Measurements from ENCODE around the gene MNAT1. TPM values are rescaled to one million over a fixed set of nuclear protein-coding genes. Genes with fewer than 3 reads are reported as not detected.

MNAT1 gene
- 37.0 TPM for polyA plus RNA-seq (2013, experiment 1 of 2)
- polyA plus RNA-seq (2013, experiment 2 of 2): 45.8 TPM

GRCh38 chr14:60734465-60735242 is at the start of gene MNAT1:
Gene MNAT1 (plus strand): TSS chr14:60734761. CDS start chr14:60734863, 102 bp downstream.
- 3% methylated on average over 33 of the region's 33 CpGs for WGBS
- Histone ChIP-seq H3K27me3 (ENCODE audit: insufficient read depth, low read length) (peaks cover 6% of the 10 kb centered on the region; the same call in 1 of the 2 replicates), H3K9me3 (ENCODE audit: insufficient read depth, low read depth, low read length) (no peaks in the 10 kb centered on the region), H3K4me1 (ENCODE audit: insufficient read depth, low read length) (peaks cover 16% of the 10 kb centered on the region), H3K9ac (ENCODE audit: low read depth, low read length) (peak within 1 kb of the TSS; percentile 90), H3K4me3 (ENCODE audit: low read length) (peak within 1 kb of the TSS; percentile 96), H3K27ac (ENCODE audit: low read depth, low read length) (peak within 1 kb of the TSS; percentile 8; the same call in 1 of the 2 replicates), H3K36me3 (ENCODE audit: insufficient read depth, low read length) (no peaks in the 10 kb centered on the region)

- Histone ChIP-seq H3K9ac (ENCODE audit: low read depth, low read length) (no peak overlapping the region), H3K36me3 (ENCODE audit: insufficient read depth, low read length) (no peaks in the 10 kb centered on the region), H3K27me3 (ENCODE audit: insufficient read depth, low read length) (no peaks in the 10 kb centered on the region), H3K4me1 (ENCODE audit: insufficient read depth, low read length) (no peaks in the 10 kb centered on the region), H3K4me3 (ENCODE audit: low read length) (no peak overlapping the region), H3K27ac (ENCODE audit: low read depth, low read length) (no peak overlapping the region), H3K9me3 (ENCODE audit: insufficient read depth, low read depth, low read length) (no peaks in the 10 kb centered on the region)
Observed at GRCh38 chr14:60686865-60687264, 47.7 kb upstream of the MNAT1 start.

GRCh38 chr14:60691383-60692113 is 43.0 kb upstream of the MNAT1 start:
- WGBS: 93% methylated on average over 3 of the region's 3 CpGs
- H3K27me3 ChIP-seq (ENCODE audit: insufficient read depth, low read length): no peaks in the 10 kb centered on the region
- no peaks in the 10 kb centered on the region for H3K4me1 ChIP-seq (ENCODE audit: insufficient read depth, low read length)
- no peak overlapping the region for H3K4me3 ChIP-seq (ENCODE audit: low read length)
- no peaks in the 10 kb centered on the region for H3K9me3 ChIP-seq (ENCODE audit: insufficient read depth, low read depth, low read length)
- no peak overlapping the region for H3K9ac ChIP-seq (ENCODE audit: low read depth, low read length)
- no peak overlapping the region for H3K27ac ChIP-seq (ENCODE audit: low read depth, low read length)
- no peaks in the 10 kb centered on the region for H3K36me3 ChIP-seq (ENCODE audit: insufficient read depth, low read length)

GRCh38 chr14:60695327-60695726 is 39.2 kb upstream of the MNAT1 start:
- H3K27me3 ChIP-seq (ENCODE audit: insufficient read depth, low read length): no peaks in the 10 kb centered on the region
- no peak overlapping the region for H3K27ac ChIP-seq (ENCODE audit: low read depth, low read length)
- no peaks in the 10 kb centered on the region for H3K36me3 ChIP-seq (ENCODE audit: insufficient read depth, low read length)
- no peak overlapping the region for H3K4me3 ChIP-seq (ENCODE audit: low read length)
- H3K4me1 ChIP-seq (ENCODE audit: insufficient read depth, low read length): no peaks in the 10 kb centered on the region
- WGBS: 96% methylated on average over 4 of the region's 4 CpGs
- H3K9me3 ChIP-seq (ENCODE audit: insufficient read depth, low read depth, low read length): peaks cover 6% of the 10 kb centered on the region; the same call in 1 of the 2 replicates
- no peak overlapping the region for H3K9ac ChIP-seq (ENCODE audit: low read depth, low read length)

GRCh38 chr14:60700598-60700997 is 34.0 kb upstream of the MNAT1 start:
- H3K27me3 ChIP-seq (ENCODE audit: insufficient read depth, low read length): no peaks in the 10 kb centered on the region
- 93% methylated on average over 3 of the region's 3 CpGs for WGBS

GRCh38 chr14:60705100-60705499 is 29.5 kb upstream of the MNAT1 start:
- no peak overlapping the region for H3K27ac ChIP-seq (ENCODE audit: low read depth, low read length)
- H3K4me1 ChIP-seq (ENCODE audit: insufficient read depth, low read length): peaks cover 1% of the 10 kb centered on the region; the same call in 1 of the 2 replicates
- H3K36me3 ChIP-seq (ENCODE audit: insufficient read depth, low read length): no peaks in the 10 kb centered on the region
- peaks cover 2% of the 10 kb centered on the region; the same call in 1 of the 2 replicates for H3K9me3 ChIP-seq (ENCODE audit: insufficient read depth, low read depth, low read length)
- H3K4me3 ChIP-seq (ENCODE audit: low read length): no peak overlapping the region
- H3K9ac ChIP-seq (ENCODE audit: low read depth, low read length): no peak overlapping the region
- no peaks in the 10 kb centered on the region for H3K27me3 ChIP-seq (ENCODE audit: insufficient read depth, low read length)

More at GRCh38 chr14:60700598-60700997, 34.0 kb upstream of the MNAT1 start:
- no peak overlapping the region for H3K9ac ChIP-seq (ENCODE audit: low read depth, low read length)
- no peaks in the 10 kb centered on the region for H3K36me3 ChIP-seq (ENCODE audit: insufficient read depth, low read length)
- no peak overlapping the region for H3K4me3 ChIP-seq (ENCODE audit: low read length)
- no peak overlapping the region for H3K27ac ChIP-seq (ENCODE audit: low read depth, low read length)
- H3K4me1 ChIP-seq (ENCODE audit: insufficient read depth, low read length): no peaks in the 10 kb centered on the region
- peaks cover 6% of the 10 kb centered on the region; the same call in 1 of the 2 replicates for H3K9me3 ChIP-seq (ENCODE audit: insufficient read depth, low read depth, low read length)

- H3K4me3 ChIP-seq (ENCODE audit: low read length): no peak overlapping the region
- no peak overlapping the region for H3K9ac ChIP-seq (ENCODE audit: low read depth, low read length)
- WGBS: 96% methylated on average over 3 of the region's 3 CpGs
- H3K9me3 ChIP-seq (ENCODE audit: insufficient read depth, low read depth, low read length): no peaks in the 10 kb centered on the region
- peaks cover 12% of the 10 kb centered on the region for H3K36me3 ChIP-seq (ENCODE audit: insufficient read depth, low read length)
- H3K4me1 ChIP-seq (ENCODE audit: insufficient read depth, low read length): peaks cover 8% of the 10 kb centered on the region; the same call in 1 of the 2 replicates
- H3K27me3 ChIP-seq (ENCODE audit: insufficient read depth, low read length): no peaks in the 10 kb centered on the region
- no peak overlapping the region for H3K27ac ChIP-seq (ENCODE audit: low read depth, low read length)
Observed at GRCh38 chr14:60707858-60708257, 26.7 kb upstream of the MNAT1 start.

- Histone ChIP-seq H3K36me3 (ENCODE audit: insufficient read depth, low read length) (peaks cover 36% of the 10 kb centered on the region), H3K27me3 (ENCODE audit: insufficient read depth, low read length) (no peaks in the 10 kb centered on the region), H3K9ac (ENCODE audit: low read depth, low read length) (no peak overlapping the region), H3K9me3 (ENCODE audit: insufficient read depth, low read depth, low read length) (no peaks in the 10 kb centered on the region), H3K4me3 (ENCODE audit: low read length) (no peak overlapping the region), H3K27ac (ENCODE audit: low read depth, low read length) (peak overlapping the region; percentile 26; the same call in 1 of the 2 replicates), H3K4me1 (ENCODE audit: insufficient read depth, low read length) (peaks cover 8% of the 10 kb centered on the region; the same call in 1 of the 2 replicates)
Observed at GRCh38 chr14:60710494-60710893, 24.1 kb upstream of the MNAT1 start.

GRCh38 chr14:60713513-60713912 is 21.0 kb upstream of the MNAT1 start:
- Histone ChIP-seq H3K27ac (ENCODE audit: low read depth, low read length) (no peak overlapping the region), H3K36me3 (ENCODE audit: insufficient read depth, low read length) (peaks cover 58% of the 10 kb centered on the region), H3K4me3 (ENCODE audit: low read length) (no peak overlapping the region), H3K9ac (ENCODE audit: low read depth, low read length) (no peak overlapping the region), H3K27me3 (ENCODE audit: insufficient read depth, low read length) (no peaks in the 10 kb centered on the region), H3K4me1 (ENCODE audit: insufficient read depth, low read length) (peaks cover 8% of the 10 kb centered on the region; the same call in 1 of the 2 replicates), H3K9me3 (ENCODE audit: insufficient read depth, low read depth, low read length) (no peaks in the 10 kb centered on the region)
- 95% methylated on average over 6 of the region's 6 CpGs for WGBS

GRCh38 chr14:60720391-60720790 is 14.2 kb upstream of the MNAT1 start:
- Histone ChIP-seq H3K4me3 (ENCODE audit: low read length) (peak overlapping the region; percentile 88), H3K36me3 (ENCODE audit: insufficient read depth, low read length) (peaks cover 41% of the 10 kb centered on the region), H3K4me1 (ENCODE audit: insufficient read depth, low read length) (peaks cover 21% of the 10 kb centered on the region), H3K9ac (ENCODE audit: low read depth, low read length) (no peak overlapping the region), H3K27me3 (ENCODE audit: insufficient read depth, low read length) (no peaks in the 10 kb centered on the region), H3K27ac (ENCODE audit: low read depth, low read length) (no peak overlapping the region), H3K9me3 (ENCODE audit: insufficient read depth, low read depth, low read length) (no peaks in the 10 kb centered on the region)
- 44% methylated on average over 1 of the region's 1 CpG for WGBS

GRCh38 chr14:60720962-60721325 is 13.6 kb upstream of the MNAT1 start:
- H3K9ac ChIP-seq (ENCODE audit: low read depth, low read length): 0 out of 2 replicates have a peak overlapping the region, but pooled peaks have one; percentile 0
- peaks cover 38% of the 10 kb centered on the region for H3K36me3 ChIP-seq (ENCODE audit: insufficient read depth, low read length)
- H3K27me3 ChIP-seq (ENCODE audit: insufficient read depth, low read length): no peaks in the 10 kb centered on the region
- WGBS: 18% methylated on average over 3 of the region's 4 CpGs
- no peaks in the 10 kb centered on the region for H3K9me3 ChIP-seq (ENCODE audit: insufficient read depth, low read depth, low read length)
- H3K4me3 ChIP-seq (ENCODE audit: low read length): peak overlapping the region; percentile 88
- H3K27ac ChIP-seq (ENCODE audit: low read depth, low read length): no peak overlapping the region
- peaks cover 21% of the 10 kb centered on the region for H3K4me1 ChIP-seq (ENCODE audit: insufficient read depth, low read length)

Data from HUES64 (cell line).